ENCODE measurements around the gene ACTN4. TPM values are rescaled to one million over a fixed set of nuclear protein-coding genes. Genes with fewer than 3 reads are reported as not detected.
"Not testable (repeated sequence)": the region's sequence is repeated elsewhere in the genome, so short reads cannot be mapped to it uniquely, and the experiment has no call there.

The ACTN4 gene
- total RNA-seq, 1 donor from 2014 or later, result 152 TPM

DNA sequence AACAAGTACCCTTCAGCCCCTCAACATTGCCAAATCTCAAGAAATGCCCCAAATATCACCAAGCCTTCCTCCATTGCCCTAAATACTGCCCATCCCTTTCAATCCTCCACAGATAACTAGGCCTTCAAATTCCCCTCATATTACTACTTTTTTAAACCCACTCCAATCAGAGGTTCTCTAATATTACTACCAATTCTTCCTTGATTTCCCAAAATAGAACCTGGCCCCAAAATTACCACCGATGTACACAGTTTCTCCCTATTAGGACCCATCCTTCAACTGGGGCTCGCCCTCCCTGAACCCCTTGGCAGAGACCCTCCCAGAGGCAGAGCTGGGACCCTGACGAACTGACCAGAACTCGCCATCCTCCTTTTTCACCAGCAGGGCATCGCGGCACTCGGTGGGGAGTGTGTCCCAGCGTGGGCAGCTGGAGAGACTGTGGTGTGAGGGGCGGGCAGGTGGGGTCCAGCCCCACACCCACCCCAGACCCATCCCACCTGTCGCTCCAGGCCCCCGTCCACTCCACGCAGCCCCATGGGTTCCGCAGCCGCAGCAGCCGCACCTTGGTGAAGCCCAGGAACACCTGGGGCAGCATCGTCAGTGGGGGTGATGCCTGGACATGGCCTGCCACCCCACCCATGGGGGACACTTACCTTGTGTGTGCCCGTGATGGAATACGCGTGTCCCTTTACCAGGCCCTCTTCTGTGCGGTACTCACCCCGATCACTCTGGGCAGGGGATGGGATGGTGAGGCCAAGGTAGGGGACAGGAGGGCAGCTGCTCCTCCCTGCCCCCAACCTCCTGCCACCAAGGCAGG, 90.7 kb downstream of the ACTN4 start:
- no peak for DNase-seq

DNA sequence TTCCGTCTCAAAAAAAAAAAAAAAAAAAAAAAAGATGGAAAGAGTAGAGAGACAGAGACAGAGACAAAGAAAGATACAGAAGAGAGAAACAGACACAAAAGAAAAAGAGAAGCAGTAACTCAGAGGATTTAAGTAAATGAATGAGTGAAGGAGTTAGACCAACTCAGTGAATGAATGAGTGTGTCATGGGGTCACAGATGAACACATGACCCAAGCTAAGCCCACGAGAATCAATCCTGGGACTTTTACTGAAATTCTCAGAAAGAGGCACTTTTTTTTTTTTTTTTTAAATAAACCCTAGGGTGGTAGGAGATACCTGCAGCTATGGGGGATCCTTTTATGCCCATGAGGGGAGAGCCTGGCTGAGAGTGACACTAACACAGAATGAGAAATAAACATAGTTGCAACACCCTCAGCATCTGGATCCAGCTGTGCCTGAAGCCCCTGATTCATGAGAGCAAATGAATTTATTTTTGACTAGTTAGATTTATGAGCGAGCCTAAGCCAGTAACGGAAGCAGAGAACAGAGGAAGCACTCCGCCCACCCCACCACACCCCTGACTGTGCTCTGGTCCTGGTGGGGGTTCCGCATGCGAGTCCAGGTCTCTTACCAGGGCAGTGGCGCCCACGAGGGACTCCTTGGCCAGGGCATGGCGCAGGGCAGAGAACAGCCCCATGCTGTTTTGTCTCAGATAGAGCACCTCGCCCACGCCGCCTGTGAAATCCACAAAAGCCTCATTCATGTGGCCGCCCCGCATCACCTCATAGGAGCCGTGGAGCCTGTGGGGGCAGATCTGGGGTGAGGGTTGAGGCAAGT, 92.2 kb downstream of the ACTN4 start:
- DNase-seq, result no peak

DNA sequence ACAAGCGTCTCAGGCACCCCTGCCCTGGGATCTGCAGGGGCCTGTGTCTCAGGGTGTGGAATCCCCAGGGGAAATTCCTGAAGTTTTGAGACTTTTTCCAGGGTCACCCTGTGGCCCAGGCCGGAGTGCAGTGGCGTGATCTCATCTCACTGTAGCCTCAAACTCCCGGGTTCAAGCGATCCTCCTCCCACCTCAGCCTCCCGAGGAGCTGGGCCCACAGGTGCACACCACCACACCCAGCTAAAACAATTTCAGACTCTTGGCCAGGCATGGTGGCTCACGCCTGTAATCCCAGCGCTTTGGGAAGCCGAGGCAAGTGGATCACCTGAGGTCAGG, 92.8 kb downstream of the ACTN4 start:
- no peak for DNase-seq

DNA sequence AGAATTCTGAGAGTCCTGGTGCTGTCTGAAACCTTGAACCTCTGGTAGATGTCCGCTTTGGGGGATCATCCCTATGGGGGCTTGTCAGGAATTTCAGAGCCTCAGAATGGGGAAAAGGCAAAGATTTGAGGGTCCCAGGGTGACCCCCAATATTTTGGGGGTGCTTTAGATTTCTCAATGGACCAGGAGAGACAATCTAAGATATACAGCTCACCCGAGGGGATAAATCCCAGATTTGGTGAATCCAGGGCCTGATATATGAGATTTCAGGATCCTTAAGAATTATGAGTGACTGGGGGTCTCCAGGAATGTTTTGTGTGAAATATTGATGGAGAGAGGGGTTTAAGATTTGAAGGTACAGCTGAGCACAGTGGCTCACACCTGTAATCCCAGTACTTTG, 93.5 kb downstream of the ACTN4 start:
- no peak for DNase-seq

DNA sequence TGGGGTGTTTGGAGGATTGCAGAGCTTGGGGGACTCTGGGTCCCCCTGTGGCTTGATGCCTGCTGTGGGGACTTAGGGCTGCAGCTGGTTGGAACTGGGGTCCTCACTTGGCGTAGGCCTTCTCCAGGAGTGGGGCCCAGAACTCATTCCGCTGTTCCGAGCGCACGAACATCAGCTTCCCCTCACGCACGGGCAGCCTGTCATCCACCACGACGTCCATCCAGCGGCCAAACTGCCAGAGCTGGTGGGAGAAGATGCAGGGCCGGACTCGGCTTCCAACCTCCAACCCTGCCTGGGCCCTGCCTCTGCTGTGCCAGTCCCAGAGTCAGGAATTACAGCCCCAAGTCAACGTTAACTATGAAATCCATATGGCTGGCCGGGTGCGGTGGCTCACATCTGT, 94.2 kb downstream of the ACTN4 start:
- DNase-seq, result no peak

DNA sequence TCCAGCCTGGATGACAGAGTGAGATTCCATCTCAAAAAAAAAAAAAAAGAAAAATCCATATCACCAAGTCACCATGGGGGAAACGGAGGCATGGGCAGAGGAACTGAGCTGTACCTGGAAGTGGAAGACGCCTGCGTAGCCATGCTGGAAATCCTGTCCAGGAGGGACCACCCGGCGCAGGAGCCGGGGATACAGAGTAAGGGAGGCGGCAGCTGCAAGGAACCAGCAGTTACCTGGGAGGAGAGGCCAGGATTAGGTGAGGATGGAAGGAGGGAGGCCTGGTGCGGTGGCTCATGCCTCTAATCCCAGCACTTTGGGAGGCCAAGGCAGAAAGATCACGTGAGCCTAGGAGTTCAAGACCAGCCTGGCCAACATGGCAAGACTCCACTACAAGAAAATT, 94.8 kb downstream of the ACTN4 start:
- no peak for DNase-seq

DNA sequence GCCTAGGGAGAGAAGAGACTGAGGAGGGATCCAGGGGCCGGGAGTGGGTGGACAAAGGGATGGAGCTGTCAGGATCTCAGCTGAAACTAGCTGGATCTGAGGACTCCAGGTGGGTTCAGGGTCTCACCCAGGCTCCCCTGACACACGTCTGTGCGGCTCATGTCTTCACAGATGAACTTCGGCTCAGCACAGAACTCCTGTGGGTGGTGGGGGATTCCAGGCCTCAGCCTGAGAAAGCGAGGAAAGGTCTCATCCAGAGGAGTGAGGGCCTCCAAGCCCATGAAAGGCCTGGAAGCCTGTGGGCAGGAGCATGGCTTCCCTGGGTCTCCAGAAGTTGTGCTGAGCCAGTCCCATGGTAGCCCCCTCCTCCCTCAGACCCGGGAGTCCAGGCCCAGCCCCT, 95.5 kb downstream of the ACTN4 start:
- no peak for DNase-seq

DNA sequence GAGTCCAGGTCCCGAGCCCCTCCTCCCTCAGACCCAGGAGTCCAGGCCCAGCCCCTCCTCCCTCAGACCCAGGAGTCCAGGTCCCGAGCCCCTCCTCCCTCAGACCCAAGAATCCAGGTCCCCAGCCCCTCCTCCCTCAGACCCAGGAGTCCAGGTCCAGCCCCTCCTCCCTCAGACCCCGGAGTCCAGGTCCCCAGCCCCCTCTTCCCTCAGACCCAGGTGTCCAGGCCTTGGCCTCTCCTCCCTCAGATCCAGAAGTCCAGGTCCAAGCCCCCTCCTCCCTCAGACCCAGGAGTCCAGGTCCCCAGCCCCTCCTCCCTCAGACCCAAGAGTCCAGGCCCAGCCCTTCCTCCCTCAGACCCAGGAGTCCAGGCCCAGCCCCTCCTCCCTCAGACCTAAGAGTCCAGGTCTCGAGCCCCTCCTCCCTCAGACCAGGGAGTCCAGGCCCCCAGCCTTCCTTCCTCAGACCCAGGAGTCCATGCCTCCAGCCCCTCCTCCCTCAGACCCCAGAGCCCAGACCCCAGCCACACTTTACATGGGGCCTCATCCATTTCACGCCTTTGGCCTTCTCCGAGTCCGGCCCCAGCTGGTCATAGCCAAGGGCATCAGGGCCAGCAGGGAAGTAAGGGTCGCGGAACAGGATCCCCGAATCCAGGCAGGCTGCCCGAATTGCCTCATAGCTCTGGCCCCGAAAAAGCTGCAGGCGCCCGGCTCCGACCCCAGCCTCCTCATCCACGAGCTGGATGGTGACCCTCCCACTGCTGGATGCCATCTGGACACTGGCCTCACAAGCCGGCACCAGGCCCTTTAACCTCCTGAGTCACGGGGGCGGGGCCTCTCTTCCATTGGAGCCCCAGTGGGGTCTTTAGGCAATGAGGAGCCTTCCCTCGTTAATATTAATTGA, 96.2 kb downstream of the ACTN4 start:
- no peak for DNase-seq

DNA sequence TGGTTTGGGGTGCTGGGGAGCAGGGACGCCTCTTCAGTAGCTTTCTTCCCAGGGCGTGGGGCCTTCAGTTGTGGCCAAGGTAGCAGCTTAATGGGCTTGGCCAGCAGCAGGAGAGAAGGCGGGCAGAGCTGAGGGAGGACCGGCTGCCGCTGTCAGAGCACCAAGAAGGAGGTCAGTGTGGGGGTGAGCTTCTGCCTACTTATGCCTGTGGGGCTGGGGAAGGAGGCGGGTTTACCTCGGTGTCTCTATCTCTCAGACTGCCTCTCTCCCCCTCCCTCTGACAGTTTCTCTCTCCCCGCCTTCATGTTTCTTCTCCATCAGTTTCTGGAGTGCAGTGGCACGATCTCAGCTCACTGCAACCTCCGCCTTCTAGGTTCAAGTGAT, 96.8 kb downstream of the ACTN4 start, which contains the start of gene CAPN12:
Gene CAPN12, minus strand, starts transcription at position 177 of the 384 bp plus-strand sequence. CDS start 309 bp downstream, outside the sequence.
- DNase-seq, result no peak

DNA sequence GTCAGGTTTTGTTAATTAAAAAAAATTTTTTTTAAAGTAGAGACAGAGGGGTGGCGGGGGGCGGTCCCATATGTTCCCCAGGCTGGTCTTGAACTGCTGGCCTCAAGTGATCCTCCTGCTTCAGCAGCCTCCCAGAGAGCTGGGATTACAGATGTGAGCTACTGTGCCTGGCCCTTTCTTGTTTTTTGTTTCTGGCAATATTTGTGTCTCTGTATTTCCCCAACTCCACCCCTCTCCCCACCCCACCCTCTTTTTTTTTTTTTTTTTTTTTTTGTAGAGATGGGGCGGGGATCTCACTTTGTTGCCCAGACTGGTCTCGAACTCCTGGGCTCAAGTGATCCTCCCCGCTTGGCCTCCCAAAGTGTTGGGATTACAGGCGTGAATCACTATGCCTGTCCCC, 97.4 kb downstream of the ACTN4 start:
- DNase-seq, result no peak

DNA sequence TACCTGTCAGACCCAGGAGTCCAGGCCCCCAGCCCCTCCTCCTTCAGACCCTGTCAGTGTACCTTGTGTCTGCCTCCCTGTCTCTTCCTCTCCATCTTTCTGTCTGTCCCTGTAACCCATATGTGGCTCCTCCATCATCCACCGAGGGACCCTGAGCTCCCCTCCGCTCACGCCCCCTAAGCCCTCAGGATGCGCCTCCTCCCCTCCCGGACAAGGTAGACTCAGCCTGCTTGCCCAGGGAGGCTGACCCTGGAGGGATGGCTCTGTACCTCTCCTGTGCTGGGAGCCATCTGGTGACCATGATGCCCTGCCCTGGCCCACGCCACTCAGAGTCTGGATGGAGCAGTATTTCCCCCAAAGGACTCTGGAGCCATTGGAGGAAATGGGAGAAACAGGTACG, 97.9 kb downstream of the ACTN4 start:
- no peak for DNase-seq

DNA sequence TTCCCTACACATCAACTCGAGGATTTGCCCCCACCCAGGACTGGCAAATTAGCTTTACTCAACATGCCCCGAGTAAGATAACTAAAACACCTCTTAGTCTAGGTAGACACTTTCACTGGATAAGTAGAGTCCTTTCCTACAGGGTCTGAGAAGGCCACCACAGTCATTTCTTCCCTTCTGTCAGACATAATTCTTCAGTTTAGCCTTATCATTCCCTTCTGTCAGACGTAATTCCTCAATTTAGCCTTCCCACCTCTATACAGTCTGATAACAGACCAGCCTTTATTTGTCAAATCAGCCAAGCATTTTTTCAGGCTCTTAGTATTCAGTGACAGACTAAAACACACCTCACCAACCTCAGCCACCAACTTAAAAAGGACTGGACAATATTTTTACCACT, 106.3 kb downstream of the ACTN4 start:
- not testable (repeated sequence) for DNase-seq

DNA sequence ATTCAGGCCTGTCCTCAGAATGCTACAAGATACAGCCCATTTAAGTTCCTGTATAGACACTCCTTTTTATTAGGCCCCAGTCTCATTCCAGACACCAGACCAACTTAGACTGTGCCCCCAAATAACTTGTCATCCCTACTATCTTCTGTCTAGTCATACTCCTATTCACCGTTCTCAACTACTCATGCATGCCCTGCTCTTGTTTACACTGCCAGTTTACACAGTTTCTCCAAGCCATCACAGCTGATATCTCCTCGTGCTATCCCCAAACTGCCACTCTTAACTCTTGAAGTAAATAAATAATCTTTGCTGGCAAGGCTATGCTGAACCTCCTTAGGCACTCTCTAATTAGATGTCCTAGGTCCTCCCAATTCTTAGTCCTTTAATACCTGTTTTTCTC, 106.7 kb downstream of the ACTN4 start:
- not testable (repeated sequence) for DNase-seq

DNA sequence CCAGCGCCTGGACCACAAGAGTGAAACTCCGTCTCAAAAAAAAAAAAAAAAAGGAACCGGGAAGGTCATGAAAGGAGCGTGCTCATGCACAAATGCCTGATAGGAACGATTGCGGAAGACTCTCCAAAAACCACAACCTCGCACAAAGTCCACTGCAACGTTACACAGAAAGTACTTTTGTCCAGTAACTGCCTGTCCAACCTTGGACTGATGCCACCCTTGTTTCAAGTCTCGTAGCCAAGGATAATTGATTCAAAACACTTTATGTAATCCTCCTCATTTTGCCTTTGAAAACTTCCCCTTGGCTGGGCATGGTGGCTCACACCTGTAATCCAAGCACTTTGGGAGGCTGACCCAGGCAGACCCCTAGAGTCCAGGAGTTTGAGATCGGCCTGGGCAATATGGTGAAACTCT, 112.1 kb downstream of the ACTN4 start:
- DNase-seq, result no peak

DNA sequence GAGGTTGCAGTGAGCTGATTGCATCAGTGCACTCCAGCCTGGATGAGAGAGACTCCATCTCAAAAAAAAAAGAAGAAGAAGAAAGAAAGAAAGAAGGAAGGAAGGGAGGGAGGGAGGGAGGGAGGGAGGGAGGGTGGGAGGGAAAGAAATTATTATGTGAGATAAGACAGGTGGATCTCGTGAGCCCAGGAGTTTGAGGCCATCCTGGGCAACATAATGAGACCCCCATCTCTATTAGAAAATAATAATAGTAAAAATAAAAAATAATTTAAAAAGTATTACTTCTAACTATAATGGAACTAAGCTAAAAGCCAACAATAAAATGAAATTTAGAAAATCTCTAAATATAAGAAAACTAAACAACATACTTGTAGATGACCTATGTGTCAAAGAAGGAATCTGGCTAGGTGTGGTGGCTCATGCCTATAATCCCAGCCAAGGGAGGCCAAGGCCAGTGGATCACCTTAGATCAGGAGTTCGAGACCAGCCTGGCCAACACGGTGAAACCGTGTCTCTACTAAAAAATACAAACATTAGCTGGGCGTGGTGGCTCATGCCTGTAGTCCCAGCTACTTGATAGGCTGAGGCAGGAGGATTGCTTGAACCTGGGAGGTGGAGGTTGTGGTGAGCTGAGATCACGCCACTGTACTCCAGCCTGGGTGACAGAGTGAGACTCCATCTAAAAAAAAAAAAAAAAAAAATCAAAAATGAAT, 113.5 kb downstream of the ACTN4 start:
- not testable (repeated sequence) for DNase-seq

DNA sequence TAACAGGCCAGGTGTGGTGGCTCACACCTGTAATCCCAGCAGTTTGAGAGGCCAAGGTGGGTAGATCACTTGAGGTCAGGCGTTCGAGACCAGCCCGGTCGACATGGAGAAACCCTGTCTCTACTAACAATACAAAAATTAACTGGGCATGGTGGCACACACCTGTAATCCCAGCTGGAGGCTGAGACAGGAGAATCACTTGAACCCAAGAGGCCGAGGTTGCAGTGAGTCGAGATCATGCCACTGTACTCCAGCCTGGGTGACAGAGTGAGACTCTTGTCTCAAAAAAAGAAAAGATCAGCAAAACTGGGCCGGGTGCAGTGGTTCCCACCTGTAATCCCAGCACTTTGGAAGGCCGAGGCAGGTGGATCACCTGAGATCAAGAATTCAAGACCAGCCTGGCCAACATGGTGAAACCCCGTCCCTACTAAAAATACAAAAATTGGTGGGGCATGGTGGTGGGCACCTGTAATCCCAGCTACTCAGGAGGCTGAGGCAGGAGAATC, 114.5 kb downstream of the ACTN4 start:
- not testable (repeated sequence) for DNase-seq

DNA sequence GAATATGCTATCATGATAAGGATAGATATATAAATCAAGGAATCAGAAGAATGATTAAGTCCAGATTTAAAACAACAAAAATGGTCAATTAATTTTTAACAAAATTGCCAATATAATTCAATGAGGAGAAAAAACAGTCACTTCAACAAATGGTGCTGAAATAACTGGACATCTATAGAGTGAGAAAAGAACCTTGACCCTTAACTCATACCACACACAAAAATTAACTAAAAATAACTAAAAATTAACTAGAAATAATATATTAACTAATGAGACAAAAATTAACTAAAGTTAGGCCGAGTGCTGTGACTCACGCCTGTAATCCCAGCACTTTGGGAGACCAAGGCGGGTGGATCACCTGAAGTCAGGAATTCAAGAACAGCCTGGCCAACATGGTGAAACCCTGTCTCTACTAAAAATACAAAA, 116.4 kb downstream of the ACTN4 start:
- DNase-seq, result no peak

DNA sequence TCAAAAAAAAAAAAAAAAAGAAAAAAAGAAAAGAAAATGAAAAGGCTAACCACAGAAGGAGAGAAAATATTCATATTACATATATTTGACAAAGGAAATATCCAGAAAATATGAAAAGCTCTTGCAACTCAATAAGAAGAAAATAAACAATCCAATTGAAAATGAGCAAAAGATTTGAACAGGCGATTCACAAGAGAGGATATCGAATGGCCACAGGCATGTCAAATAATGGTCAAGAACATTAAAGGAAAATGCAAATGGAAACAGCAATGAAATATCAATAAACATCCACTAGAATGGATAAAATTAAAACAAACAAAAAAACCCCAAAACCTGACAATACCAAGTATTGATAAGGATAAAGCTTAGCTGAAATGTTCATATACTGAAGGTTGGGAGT, 117.8 kb downstream of the ACTN4 start:
- DNase-seq, result no peak

DNA sequence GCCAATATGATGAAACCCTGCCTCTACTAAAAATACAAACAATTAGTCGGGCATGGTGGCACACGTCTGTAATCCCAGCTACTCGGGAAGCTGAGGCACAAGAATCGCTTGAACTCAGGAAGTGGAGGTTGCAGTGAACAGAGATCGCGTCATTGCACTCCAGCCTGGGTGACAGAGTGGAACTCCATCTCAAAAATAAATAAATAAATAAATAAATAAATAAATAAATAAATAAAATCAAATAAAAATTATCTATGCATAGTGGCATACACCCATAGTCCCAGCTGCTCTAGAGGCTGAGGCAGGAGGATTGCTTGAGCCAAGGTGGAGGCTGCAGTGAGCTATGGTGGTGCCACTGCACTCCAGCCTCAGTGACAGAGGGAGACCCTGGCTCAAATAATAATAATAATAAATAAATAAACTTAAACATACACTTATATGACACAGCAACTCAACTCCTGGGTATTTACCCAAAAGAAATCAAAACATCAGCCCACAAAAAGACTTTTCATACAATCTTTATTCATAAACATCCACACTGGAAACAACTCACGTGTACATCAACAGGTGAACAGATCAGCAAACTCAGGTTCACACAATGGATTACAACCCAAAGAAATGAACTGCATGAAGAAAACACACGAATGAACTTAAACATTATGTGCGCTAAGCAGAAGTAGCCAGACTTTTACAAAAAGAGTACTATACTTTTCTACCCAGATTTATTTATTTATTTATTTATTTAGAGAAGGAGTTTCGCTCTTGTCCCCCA, 119.0 kb downstream of the ACTN4 start:
- no peak for DNase-seq

DNA sequence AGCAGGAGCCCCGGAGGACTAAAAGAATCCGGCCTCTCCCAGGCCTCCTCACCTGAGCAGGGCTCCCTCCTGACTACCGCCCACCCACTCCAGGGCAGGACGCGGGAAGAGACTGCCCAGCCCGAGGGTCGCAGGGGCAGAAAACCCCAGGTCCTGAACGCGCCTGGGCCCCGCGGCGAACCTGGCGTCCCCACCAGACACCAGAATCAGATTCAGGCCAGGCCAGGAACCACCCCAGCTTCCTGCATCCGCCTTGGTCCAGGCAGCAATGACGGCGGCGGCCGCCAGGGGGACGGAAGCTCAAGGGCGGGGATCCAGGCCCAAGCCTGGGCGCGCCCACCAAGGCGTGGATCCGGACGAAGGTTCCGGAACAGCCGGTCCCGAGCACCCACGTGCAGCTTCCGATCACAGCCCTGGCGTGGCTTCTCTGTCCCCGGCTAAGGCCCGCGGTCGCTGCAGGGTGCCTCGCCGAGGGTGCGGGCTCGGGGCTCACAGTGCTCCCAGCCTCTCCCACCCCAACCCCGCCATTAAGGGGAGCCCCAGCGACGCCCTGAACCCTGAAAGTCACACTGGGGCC, 122.3 kb downstream of the ACTN4 start:
- DNase-seq, result peak; percentile 57
